Activated CD4-positive, alpha-beta memory T cell treated with anti-CD3 and anti-CD28 coated beads for 36 hours (primary cell): ENCODE measurements around the gene CMTM5. TPM values are rescaled to one million over a fixed set of nuclear protein-coding genes. Genes with fewer than 3 reads are reported as not detected.

Experiments
- CTCF ChIA-PET: fragments of 350-600 bp; sonication (Branson Sonifier 250); formaldehyde crosslinking; loops from one replicate; lab custom pipeline; 2021; ENCODE audit warnings: antibody characterized with exemption, inconsistent platforms; lab: Charles Lee
- POLR2A ChIA-PET: fragments of 350-600 bp; sonication (Branson Sonifier 250); formaldehyde crosslinking; loops from one replicate; lab custom pipeline; 2021; ENCODE audit warnings: antibody characterized with exemption; lab: Charles Lee
- DNase-seq: peaks from one replicate; pipeline ENCODE4 v3.0.0-alpha.2; 2020
- H3K27ac Mint-ChIP-seq: one replicate; pipeline ENCODE4 v1.8.0; 2021; ENCODE audit warnings: mixed read lengths
- H3K27me3 Mint-ChIP-seq: one replicate; pipeline ENCODE4 v1.8.0; 2021; ENCODE audit warnings: mixed read lengths
- H3K36me3 Mint-ChIP-seq: one replicate; pipeline ENCODE4 v1.8.0; 2021; ENCODE audit warnings: mixed read lengths
- H3K4me1 Mint-ChIP-seq: one replicate; pipeline ENCODE4 v1.8.0; 2021; ENCODE audit warnings: low read depth, mixed read lengths
- H3K4me3 Mint-ChIP-seq: one replicate; pipeline ENCODE4 v1.8.0; 2021; ENCODE audit warnings: mild to moderate bottlenecking, mixed read lengths
- H3K9me3 Mint-ChIP-seq: one replicate; pipeline ENCODE4 v1.8.0; 2021; ENCODE audit warnings: mixed read lengths
- intact Hi-C: fragments of 100-400 bp; cut with micrococcal nuclease; formaldehyde crosslinking; loops from one replicate; pipeline ENCODE4 v1.15.1; 2023
- total RNA-seq, 2 experiments: library from RNA; stranded (reverse); gene quantifications; one replicate each; pipeline ENCODE4 v1.2.3, GENCODE V29; 2021

The CMTM5 gene
- total RNA-seq, 2 experiments from 2014 or later: not detected

DNA sequence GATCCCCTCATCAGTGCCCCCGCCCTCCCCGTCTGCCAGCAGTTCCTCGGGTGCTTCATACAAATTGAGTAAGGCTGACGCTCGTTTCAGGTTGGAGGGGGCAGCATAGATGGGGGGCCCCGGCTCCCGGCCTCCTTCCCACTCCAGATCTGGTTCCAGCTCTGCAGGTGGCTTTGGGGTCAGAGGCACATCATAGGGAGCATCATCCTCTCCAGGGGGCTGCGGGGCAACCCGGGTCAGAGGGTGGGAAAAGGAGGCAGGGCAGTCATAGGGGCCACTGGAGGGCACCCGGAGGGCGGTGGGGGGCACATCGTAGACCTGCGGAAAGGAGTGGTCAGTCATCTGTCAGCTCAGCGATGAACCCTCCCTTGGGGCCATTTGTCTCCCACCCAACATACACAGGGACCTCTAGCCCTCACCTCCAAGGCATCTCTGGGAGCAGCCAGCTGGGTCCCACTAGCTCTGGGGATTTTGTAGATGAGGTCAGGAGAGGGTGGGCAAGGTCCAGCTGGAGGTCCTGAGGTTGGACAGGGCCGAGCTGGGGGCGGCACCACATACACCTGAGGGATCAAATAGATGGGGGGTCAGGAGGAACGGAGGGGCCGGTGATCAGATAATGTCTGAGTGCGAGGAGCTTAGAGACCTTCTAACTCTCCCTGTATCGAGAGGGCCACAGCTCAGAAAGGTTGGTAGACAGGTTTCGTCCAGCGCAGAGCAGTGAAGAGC lies 17.0 kb upstream of the CMTM5 start:
- no peak for DNase-seq
- peaks cover 5% of the 10 kb centered on the region for H3K4me1 Mint-ChIP-seq
- no peaks in the 10 kb centered on the region for H3K9me3 Mint-ChIP-seq
- ChIA-PET CTCF (interaction anchor here (0.9 to 1.9 kb wide), 3 partner anchors 20 to 239 kb away, joined by 4 to 7 read pairs (median 4); no protein-coding TSS in a partner anchor), POLR2A (no interaction called here)
- no peak overlapping the region for H3K27ac Mint-ChIP-seq
- intact Hi-C loops: loop anchor here (5.0 kb wide), 1 partner anchor 33 kb away; no protein-coding TSS in a partner anchor
- H3K4me3 Mint-ChIP-seq: no peak overlapping the region
- no peaks in the 10 kb centered on the region for H3K36me3 Mint-ChIP-seq
- peaks cover 16% of the 10 kb centered on the region for H3K27me3 Mint-ChIP-seq

- H3K27me3 Mint-ChIP-seq: peaks cover 13% of the 10 kb centered on the region
- ChIA-PET POLR2A (no interaction called here), CTCF (interaction anchor here (0.9 to 1.9 kb wide), 3 partner anchors 19 to 240 kb away, joined by 4 to 7 read pairs (median 4); no protein-coding TSS in a partner anchor)
- no peak overlapping the region for H3K27ac Mint-ChIP-seq
- no peak for DNase-seq
- H3K4me3 Mint-ChIP-seq: no peak overlapping the region
- intact Hi-C loops: loop anchor here (5.0 kb wide), 1 partner anchor 33 kb away; no protein-coding TSS in a partner anchor
- H3K36me3 Mint-ChIP-seq: no peaks in the 10 kb centered on the region
- H3K9me3 Mint-ChIP-seq: no peaks in the 10 kb centered on the region
- H3K4me1 Mint-ChIP-seq: peaks cover 6% of the 10 kb centered on the region
Observed at GRCh38 chr14:23360496-23360895, 16.4 kb upstream of the CMTM5 start.

GRCh38 chr14:23361320-23361719 lies 15.5 kb upstream of the CMTM5 start:
- POLR2A ChIA-PET: no interaction called here
- Mint-ChIP-seq H3K36me3 (no peaks in the 10 kb centered on the region), H3K4me1 (peaks cover 6% of the 10 kb centered on the region)

DNA sequence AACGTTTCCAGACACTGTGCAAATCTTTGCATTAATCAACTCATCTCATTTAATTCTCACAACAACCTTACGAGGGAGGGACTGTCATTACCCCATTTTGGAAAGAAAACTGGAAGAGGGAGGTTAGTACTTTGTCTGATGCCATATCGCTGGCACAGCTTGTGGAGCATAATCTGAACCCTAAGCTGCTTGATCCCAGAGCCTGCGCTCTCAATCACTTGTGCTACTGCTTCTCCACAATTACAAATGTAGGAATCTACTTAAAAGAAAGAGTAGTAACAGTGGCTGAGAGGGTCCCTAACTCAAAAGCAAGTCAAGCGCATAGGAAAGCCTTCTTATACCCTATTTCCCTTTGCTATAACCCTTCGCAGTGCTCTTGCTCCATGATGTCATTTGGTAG lies 15.1 kb upstream of the CMTM5 start:
- no peak overlapping the region for H3K27ac Mint-ChIP-seq
- H3K27me3 Mint-ChIP-seq: peaks cover 17% of the 10 kb centered on the region
- DNase-seq: no peak
- H3K36me3 Mint-ChIP-seq: no peaks in the 10 kb centered on the region
- CTCF ChIA-PET: interaction anchor here (0.8 to 1.9 kb wide), 4 partner anchors 9 to 35 kb away, joined by 3 to 9 read pairs (median 3); partner anchors contain the start of gene SLC22A17
- no peak overlapping the region for H3K4me3 Mint-ChIP-seq
- POLR2A ChIA-PET: no interaction called here
- intact Hi-C loops: loop anchor here (5.0 kb wide), 1 partner anchor 34 kb away; no protein-coding TSS in a partner anchor
- H3K4me1 Mint-ChIP-seq: peaks cover 6% of the 10 kb centered on the region
- no peaks in the 10 kb centered on the region for H3K9me3 Mint-ChIP-seq

More at GRCh38 chr14:23361320-23361719, 15.5 kb upstream of the CMTM5 start:
- CTCF ChIA-PET: interaction anchor here (0.8 to 1.9 kb wide), 3 partner anchors 9 to 18 kb away, joined by 3 to 9 read pairs (median 3); partner anchors contain the start of gene SLC22A17
- DNase-seq: peak; percentile 32
- Mint-ChIP-seq H3K27ac (no peak overlapping the region), H3K4me3 (no peak overlapping the region), H3K27me3 (peaks cover 13% of the 10 kb centered on the region), H3K9me3 (no peaks in the 10 kb centered on the region)
- intact Hi-C loops: loop anchor here (5.0 kb wide), 1 partner anchor 34 kb away; no protein-coding TSS in a partner anchor

- Mint-ChIP-seq H3K4me1 (peaks cover 6% of the 10 kb centered on the region), H3K4me3 (no peak overlapping the region), H3K36me3 (no peaks in the 10 kb centered on the region), H3K9me3 (no peaks in the 10 kb centered on the region), H3K27ac (no peak overlapping the region), H3K27me3 (peaks cover 21% of the 10 kb centered on the region)
- DNase-seq: no peak
- CTCF ChIA-PET: interaction anchor here (0.8 to 1.9 kb wide), 4 partner anchors 9 to 36 kb away, joined by 3 to 9 read pairs (median 3); partner anchors contain the start of gene SLC22A17
- intact Hi-C loops: loop anchor here (5.0 kb wide), 1 partner anchor 35 kb away; no protein-coding TSS in a partner anchor
- POLR2A ChIA-PET: no interaction called here
Observed at GRCh38 chr14:23362200-23362599, 14.6 kb upstream of the CMTM5 start.

- no peak overlapping the region for H3K4me3 Mint-ChIP-seq
- no peaks in the 10 kb centered on the region for H3K36me3 Mint-ChIP-seq
- intact Hi-C loops: loop anchor here (5.0 kb wide), 1 partner anchor 37 kb away; no protein-coding TSS in a partner anchor
- H3K27ac Mint-ChIP-seq: no peak overlapping the region
- peaks cover 6% of the 10 kb centered on the region for H3K4me1 Mint-ChIP-seq
- H3K27me3 Mint-ChIP-seq: peaks cover 29% of the 10 kb centered on the region
- CTCF ChIA-PET: no interaction called here
- H3K9me3 Mint-ChIP-seq: no peaks in the 10 kb centered on the region
- POLR2A ChIA-PET: no interaction called here
- DNase-seq: no peak
Observed at GRCh38 chr14:23364164-23365035, 12.4 kb upstream of the CMTM5 start.

DNA sequence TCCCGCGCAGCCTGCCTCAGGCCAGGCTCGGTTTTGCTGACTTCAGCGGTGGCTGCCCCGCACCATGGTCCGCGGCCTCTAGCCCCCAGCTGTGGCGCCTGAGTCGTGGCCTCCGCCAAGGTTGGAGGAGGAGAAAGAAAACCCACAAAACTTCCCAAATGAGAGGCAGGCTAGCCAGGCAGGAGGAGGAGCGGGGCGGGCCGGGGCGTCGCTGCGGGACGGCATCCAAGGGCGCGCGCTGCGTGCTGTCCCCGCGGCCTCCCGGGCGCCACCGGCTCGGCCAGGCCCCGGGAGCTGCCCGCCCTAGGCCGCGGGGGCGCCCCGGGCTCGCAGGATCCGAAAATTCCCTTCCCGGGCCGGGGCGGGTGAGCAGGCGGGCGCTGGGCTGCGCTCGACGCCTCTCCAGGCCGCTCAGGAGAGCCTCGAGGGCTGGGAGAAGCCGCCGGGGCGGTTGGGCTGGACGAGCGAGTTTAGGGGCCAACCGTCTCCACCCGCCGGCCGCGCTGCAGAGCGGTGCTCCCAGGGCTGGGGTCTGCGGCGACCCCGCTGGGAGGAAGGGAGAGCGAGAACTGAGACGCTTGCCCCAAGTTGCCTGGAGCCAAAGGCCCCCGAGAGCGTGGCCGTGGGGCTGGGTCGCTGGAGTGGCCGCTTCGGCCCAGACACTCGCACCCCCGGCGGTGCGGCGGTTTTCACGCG lies 11.7 kb upstream of the CMTM5 start, which contains the start of gene EFS:
TSS of gene EFS (minus strand) at position 137 of the 696 bp plus-strand sequence. CDS start 147 bp downstream, outside the sequence.
- no peak within 1 kb of the TSS for H3K4me3 Mint-ChIP-seq

DNA sequence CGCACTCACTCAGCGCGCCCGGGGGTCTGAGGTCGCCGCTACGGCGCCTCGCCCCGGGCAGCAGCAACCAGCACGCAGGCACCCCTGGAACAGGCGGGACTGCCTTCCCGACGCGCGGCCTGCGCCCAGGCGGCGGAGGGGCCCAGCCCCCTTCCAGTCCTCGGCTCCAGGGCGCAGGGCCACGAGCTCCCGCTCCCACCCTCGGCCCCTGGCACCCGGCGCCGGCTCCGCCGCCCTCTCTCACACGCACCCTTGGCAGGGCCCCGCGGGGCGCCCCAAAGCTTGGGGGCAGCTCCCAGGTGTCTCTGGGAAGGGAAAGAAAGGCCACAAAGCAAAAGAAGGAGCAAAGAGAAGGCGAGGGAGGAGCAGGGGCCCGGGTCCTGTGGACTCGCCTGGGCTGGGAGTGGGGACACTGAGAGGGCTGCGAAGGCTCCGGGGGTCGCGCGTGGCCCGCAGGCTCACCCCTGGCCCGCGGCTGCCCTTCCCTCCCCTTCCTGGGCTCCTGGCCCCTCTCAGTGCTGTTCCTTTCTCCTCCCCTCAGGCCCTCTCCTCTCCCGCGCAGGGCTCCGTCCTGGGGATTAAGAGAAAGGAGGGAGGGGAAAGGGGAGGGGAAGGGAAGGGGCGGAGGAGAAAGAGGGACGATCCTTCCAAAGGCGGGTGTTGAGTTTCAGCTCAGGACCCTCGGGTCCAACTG lies 11.0 kb upstream of the CMTM5 start:
- ChIA-PET CTCF (interaction anchor here (3.7 kb wide), 1 partner anchor 15 kb away, joined by 14 read pairs; no protein-coding TSS in a partner anchor), POLR2A (no interaction called here)
- no peak overlapping the region for H3K27ac Mint-ChIP-seq
- intact Hi-C loops: no loop called here
- peaks cover 6% of the 10 kb centered on the region for H3K4me1 Mint-ChIP-seq
- no peak for DNase-seq
- peaks cover 29% of the 10 kb centered on the region for H3K27me3 Mint-ChIP-seq
- H3K36me3 Mint-ChIP-seq: no peaks in the 10 kb centered on the region
- H3K9me3 Mint-ChIP-seq: no peaks in the 10 kb centered on the region
- H3K4me3 Mint-ChIP-seq: no peak overlapping the region

More for the DNA sequence above, 11.7 kb upstream of the CMTM5 start, which contains the start of gene EFS:
- Mint-ChIP-seq H3K9me3 (no peaks in the 10 kb centered on the region), H3K27me3 (peaks cover 29% of the 10 kb centered on the region), H3K36me3 (no peaks in the 10 kb centered on the region), H3K27ac (no peak within 1 kb of the TSS), H3K4me1 (peaks cover 6% of the 10 kb centered on the region)
- DNase-seq: no peak
- intact Hi-C loops: no loop called here
- ChIA-PET POLR2A (no interaction called here), CTCF (interaction anchor here (3.7 kb wide), 1 partner anchor 15 kb away, joined by 14 read pairs; no protein-coding TSS in a partner anchor)

DNA sequence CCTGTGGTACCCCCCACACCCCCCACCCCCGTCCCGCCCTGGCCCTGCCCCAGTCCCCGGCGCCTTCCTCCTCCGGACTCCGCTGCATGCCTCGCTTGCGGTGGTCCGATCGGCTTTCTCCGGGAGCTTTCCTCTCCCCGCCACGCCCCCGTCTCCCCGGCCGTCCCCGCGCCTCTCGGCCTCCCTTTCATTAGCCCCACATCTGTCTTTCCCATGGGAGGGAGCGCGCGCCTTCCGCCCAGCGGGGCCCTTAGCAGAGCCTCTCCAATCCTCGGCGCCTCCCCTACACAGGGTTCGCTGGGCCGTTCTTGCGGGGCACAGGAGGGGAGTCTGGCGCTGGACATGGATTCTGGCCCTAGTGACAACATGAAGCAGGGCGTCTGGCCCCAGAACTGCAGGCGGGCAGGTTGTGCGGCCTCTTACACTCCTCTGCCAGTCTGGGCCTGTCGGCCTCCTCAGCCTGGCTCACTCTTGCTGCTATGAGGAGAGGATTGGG lies 10.4 kb upstream of the CMTM5 start:
- ChIA-PET CTCF (interaction anchor here (3.7 kb wide), 1 partner anchor 14 kb away, joined by 14 read pairs; no protein-coding TSS in a partner anchor), POLR2A (no interaction called here)
- Mint-ChIP-seq H3K27me3 (peaks cover 27% of the 10 kb centered on the region), H3K4me1 (peaks cover 4% of the 10 kb centered on the region), H3K27ac (no peak overlapping the region), H3K4me3 (no peak overlapping the region), H3K9me3 (no peaks in the 10 kb centered on the region), H3K36me3 (no peaks in the 10 kb centered on the region)
- intact Hi-C loops: no loop called here
- DNase-seq: no peak

DNA sequence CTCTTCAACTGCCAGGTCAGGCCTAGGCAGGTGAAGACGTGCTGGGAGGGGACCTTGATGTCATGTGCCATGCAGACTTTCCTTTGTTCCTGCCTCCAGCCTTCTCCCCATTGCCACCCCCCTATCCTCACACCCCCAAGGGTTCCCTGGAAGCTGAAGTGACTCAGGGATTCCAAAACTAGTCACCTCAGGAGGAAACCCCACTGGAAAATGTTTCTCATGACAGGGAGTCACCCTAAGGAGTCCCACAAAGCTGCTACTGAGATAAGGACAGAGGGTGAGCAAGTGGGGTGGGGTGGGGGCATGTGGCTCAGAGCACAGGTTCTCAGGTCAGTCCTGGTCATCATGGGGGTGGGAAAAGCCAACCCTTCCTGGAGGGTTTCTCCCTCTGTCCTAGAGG lies 6.6 kb upstream of the CMTM5 start:
- intact Hi-C loops: no loop called here
- H3K4me3 Mint-ChIP-seq: no peak overlapping the region
- no peaks in the 10 kb centered on the region for H3K9me3 Mint-ChIP-seq
- H3K4me1 Mint-ChIP-seq: no peaks in the 10 kb centered on the region
- ChIA-PET POLR2A (no interaction called here), CTCF (interaction anchor here (1.1 to 3.2 kb wide), 3 partner anchors 8 to 17 kb away, joined by 3 to 21 read pairs (median 6); partner anchors contain the start of gene SLC22A17)
- H3K27ac Mint-ChIP-seq: no peak overlapping the region
- DNase-seq: no peak
- H3K36me3 Mint-ChIP-seq: no peaks in the 10 kb centered on the region
- peaks cover 16% of the 10 kb centered on the region for H3K27me3 Mint-ChIP-seq
